GM15510 (cell line): ENCODE data around the gene ACSS2.

Experiments
- POLR2A ChIP-seq: IDR thresholded peaks from 3 replicates; pipeline ENCODE4 v1.6.1; 2011; ENCODE audit warnings: borderline replicate concordance; ENCODE audit not compliant: insufficient read length; ENCODE audit errors: extremely low read depth

Gene ACSS2

GRCh38 chr20:34925981-34926380 is 49.6 kb downstream of the ACSS2 start:
- no peak for TF ChIP-seq POLR2A

- no peak for TF ChIP-seq POLR2A
Observed at GRCh38 chr20:34926581-34926980, 50.2 kb downstream of the ACSS2 start.

DNA sequence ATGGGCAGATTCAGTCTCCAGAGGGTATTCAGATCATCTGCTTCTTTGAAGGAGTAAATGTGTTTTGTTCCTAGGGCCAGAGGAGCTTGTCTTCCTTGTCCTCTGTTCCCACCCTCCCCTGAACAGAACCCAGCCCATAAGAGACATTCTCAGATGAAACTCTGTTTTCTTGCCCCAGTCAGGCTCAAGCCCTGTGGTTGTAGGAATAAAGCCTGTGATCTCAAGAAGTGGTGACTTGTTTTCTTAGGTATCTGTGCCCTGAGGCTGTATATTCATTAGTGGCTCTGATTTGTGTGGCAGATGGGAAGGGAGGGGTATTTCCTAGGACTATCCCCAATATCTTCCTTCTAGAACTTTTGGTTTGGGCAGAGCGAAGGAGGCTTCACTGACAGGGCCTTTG is 51.3 kb downstream of the ACSS2 start:
- TF ChIP-seq POLR2A, result no peak

GRCh38 chr20:34928411-34928810 is 52.0 kb downstream of the ACSS2 start:
- no peak for TF ChIP-seq POLR2A

DNA sequence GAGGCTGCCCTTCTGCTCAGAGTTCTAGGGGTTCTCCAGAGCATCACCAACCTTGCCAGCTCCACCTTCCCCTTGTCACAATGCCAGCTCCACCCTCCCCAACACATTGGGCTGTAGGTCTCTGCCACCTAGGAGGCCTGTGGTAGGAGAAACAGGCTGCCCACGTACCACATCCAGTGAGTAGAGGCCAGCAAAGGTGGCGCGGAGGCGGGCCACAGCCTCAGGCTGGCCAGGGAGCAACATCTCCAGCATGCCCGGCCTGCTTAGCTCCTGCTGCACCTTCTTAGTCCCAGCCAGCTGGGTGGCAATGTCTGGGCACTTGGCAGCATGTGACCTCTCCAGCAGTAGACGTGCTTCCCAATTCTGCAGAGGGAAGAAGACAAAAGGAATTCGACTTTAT is 55.4 kb downstream of the ACSS2 start:
- no peak for TF ChIP-seq POLR2A

- TF ChIP-seq POLR2A, result no peak
Observed at GRCh38 chr20:34938466-34939163, 62.2 kb downstream of the ACSS2 start.

- TF ChIP-seq POLR2A, result no peak
Observed at GRCh38 chr20:34940081-34940481, 63.7 kb downstream of the ACSS2 start.

DNA sequence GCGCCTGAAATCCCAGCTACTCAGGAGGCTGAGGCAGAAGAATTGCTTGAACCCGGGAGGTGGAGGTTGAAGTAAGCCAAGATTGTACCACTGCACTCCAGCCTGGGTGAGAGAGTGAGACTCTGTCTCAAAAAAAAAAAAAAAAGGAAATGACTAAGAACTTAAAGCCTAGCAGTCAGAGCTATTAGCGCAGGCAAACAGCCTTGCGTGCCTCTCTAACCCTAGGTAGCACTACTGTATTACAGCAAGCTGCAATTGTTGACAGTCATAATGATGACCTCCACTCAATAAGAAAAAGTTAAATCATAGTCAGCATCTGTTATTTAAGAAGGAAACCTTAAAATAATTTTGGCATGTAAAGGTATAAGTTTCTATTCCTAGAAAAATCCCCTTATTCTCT is 64.8 kb downstream of the ACSS2 start:
- TF ChIP-seq POLR2A, result no peak

DNA sequence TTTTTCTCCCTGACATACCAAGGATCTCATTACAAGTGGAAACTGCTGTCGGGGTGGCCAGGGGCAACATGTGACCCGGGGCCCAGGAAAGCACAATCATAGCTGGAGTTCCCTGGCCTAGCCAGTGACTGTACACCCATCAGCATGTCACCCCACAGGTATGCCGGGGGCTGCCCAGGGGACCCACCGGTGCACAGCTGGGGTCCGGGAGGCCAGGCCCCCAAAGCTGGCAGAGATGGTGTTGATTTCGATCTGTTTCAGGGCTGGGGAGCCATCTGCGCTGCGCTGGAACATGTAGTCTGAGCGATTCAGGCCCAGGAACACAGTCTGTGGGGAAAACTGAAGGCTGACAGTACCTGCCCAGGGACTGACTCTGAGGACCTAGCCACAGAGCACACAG is 65.9 kb downstream of the ACSS2 start:
- no peak for TF ChIP-seq POLR2A

DNA sequence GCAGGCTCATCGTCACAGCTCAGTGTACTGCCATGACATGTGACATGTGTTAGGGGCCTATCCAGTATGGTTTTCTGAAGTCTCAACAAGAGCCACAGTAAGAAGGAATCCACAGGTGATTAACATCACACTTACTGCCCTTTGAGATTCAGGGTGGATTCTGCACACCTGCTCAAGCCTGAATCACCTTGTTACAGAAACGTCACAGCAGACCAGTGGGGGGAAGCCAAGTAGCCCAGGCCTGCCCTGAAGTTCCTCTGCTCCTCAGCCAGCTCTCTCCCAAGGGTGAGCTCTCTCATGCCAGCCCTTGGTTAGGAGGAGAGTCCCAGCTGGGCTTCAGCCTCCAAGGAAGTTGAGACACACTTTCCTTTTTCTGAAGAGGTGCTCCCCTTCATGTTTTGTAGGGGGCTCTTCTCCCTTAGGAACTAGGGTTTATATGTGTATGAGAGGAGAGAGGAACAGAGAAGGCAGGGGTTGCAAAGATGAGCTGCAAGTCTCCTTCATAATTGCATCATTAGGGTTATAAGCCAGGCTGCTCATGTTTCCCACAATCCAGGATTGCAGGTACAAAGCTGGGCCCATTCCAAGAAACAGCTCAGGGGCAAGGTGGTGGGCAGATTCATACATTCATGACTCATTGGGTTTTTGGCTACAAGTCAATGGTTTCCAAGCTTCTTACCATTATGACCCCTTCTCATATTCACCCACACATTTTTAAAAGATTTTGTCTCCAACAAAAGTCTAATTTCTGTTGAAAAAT is 67.6 kb downstream of the ACSS2 start:
- no peak for TF ChIP-seq POLR2A

DNA sequence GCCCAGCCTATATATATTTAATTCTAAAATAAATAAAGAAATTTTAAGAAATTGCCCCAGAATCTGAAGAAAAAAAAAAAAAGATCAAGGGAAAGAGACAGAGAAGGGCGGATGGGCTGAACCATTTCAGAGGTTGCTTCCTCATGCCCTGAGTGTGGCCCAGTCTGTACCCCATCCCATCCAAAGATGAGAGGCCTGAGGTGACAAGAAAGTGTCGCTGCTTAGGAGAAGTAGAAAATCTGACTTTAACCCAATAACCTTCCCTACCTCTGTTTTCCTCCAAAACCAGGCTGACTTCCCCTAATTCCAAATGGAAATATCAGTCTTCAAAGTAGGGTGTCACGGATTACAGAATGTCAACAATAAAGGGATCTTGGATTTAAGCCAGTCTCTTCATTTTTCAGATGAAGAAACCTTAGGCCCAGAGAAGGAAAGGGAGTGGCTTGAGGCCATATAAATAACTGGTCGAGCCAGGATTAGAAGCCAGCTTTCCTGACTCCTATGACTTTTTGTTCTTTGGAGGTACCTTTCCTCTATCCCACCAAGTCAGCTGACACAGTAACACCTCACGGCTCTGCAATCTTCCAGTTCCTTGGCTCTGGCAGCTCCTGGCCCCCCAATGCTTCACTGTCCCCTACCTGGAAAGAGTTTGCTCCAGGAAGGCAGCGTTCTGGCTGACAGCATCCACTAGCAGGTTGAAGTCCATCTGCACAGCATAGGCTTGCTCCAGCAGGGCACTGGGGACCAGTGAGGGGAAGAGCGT is 69.1 kb downstream of the ACSS2 start:
- no peak for TF ChIP-seq POLR2A

GRCh38 chr20:34946661-34947060 is 70.2 kb downstream of the ACSS2 start:
- TF ChIP-seq POLR2A, result no peak

- TF ChIP-seq POLR2A, result no peak
Observed at GRCh38 chr20:34947336-34947735, 70.9 kb downstream of the ACSS2 start.

DNA sequence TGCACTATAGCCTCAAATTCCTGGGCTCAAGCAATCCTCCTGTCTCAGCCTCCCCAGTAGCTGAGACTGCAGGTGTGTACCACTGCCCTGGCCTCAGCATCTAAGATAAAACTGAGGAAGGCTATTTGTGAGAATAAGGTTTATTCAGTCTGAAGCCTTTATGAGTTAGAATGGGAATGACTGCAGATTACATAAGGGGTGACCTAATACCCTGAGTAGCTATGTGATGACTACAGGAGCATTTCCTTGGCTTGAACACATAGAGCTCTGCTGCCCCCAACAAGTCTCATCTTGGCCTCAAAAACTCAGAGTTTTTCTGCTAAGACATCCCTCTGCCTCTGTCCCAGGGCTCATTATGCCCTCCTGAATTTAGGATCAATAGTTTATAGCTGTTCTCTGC is 71.6 kb downstream of the ACSS2 start:
- TF ChIP-seq POLR2A, result no peak

GRCh38 chr20:34949120-34949519 is 72.7 kb downstream of the ACSS2 start:
- no peak for TF ChIP-seq POLR2A

DNA sequence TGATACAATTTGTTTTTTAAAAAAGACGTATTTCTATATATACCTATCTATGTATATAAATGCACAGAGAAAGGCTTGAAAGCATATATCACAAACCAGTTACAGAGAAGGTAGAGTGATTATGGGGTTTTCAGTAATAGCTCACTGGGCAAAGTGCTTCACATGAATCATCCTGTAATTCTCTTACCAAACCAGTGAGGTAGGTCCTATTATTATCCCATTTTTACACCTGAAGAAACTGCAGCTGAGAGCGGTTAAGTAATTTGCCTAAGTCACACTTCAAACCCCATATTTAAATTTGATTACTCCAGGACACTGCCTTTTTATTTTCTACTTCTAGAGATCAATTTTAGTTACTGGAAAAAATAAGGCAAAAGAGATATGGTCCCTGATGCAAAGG is 74.8 kb downstream of the ACSS2 start:
- no peak for TF ChIP-seq POLR2A

- TF ChIP-seq POLR2A, result no peak
Observed at GRCh38 chr20:34951652-34952051, 75.2 kb downstream of the ACSS2 start.

- no peak for TF ChIP-seq POLR2A
Observed at GRCh38 chr20:34952671-34953070, 76.3 kb downstream of the ACSS2 start.
